NCI-H2107 (cell line): Measurements from ENCODE around the gene ETFB.

Experiments used
- DNase-seq: peaks from one replicate; lab custom pipeline; 2025; lab: John Stamatoyannopoulos, UW

Gene ETFB

DNA sequence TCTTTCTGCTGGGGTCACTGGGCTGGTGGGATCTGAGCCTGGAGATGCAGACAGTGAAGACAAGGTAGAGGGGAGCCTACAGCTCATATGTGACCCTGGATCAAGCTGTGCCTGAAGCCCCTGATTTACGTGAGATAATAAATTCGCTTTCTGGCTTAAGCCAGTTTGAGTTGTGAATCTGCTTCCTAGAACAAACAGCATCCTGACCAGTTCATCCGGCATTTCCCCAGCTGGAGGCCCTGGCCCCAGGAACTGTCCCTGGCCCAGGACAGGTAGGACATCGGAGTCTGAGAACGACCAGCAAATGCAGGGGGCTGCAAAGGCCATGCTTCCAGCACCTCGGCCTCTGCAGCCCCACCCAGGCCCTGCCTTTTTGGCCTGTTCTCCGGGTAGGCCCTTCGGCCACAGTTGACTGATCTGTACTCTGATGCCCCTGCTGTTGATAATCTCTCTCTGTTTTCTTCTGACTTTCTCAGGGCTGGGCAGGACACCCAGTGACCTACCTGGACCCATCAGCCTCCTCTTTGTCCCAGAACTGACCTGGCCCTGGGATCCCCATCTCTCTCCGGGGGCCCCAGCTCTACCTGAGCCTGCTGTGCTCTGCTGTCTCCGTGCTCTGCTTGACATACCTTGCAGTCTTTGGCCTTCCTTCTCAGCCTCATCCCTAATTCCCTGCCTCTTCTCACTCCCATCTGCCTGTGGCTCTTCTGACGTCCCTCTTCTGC lies 14.8 kb downstream of the ETFB start:
- DNase-seq = no peak

DNA sequence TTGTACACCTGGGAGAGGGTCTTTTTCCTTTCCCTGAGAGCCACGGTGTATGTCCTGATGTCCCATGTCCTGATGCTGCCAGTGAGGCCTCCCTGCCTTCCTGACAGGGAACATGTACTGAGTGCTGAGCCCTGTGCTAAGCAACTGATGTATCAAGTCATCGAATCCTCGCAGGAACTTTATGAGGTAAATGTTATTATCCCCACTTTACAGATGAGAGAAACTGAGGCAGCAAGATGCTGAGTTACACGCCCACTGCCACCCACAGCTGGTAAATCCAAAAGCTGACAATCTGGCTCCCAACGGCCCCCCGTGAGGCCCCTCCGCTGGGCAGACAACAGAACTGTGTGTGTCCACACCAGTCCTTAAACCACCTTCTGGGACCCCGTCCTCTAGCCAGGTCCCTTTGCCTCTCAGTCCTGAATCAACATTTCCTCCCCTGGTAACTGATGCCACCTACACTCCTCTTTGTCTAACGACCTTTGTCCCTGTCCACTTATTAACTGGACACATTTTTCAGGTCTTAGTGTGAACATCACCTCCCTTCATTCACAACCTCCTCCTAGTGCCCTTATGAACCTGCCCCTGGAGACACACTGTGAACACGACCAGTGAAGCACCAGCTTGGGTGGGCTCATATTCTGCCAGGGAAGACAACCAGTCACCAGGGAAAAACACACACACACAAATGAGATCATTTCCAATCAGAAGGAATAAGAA lies 18.8 kb downstream of the ETFB start:
- DNase-seq = no peak

DNA sequence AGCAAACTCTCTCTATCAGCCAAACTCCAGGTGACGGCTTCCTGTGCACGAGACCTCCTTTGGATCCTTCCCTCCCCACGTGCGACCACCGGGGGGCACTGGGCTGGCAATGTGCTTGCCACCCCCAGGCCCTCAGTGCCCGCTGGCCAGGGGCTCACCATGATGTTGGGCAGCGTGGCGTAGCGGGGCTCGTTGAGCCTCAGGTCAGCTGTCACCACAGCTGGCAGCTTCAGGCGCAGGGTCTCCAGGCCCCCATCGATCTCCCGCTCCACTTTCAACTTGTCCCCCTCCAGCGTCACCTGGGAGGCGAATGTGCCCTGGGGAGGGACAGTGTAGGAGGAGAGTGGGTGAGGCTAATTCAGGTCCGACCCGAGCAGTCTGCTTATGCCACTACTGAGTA lies 19.4 kb downstream of the ETFB start:
- no peak for DNase-seq

DNA sequence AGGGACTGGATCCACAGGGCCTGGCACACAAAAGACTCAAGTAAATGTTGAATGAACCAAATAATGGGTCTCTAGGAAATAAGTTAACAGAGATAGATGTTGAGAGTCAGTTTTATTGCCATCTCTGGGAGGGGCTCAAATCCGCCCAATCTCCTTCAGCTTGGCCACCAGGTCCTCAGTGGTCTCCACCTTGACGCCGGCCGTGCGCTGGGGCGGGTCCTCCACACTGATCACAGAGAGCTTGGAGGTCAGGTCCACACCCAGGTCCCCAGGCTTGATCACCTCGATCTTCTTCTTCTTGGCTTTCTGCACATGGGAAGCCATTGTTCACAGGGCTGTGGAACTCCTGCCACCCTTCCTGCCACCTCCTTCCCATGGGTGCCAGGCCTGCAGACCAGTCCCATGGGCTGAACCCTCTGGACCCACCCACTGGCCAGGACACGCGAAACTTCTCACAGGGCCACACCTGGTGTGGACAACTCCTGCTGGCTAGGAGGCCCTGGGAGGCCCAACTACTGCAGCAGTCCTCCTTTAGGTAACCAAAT lies 21.0 kb downstream of the ETFB start:
- no peak for DNase-seq

DNA sequence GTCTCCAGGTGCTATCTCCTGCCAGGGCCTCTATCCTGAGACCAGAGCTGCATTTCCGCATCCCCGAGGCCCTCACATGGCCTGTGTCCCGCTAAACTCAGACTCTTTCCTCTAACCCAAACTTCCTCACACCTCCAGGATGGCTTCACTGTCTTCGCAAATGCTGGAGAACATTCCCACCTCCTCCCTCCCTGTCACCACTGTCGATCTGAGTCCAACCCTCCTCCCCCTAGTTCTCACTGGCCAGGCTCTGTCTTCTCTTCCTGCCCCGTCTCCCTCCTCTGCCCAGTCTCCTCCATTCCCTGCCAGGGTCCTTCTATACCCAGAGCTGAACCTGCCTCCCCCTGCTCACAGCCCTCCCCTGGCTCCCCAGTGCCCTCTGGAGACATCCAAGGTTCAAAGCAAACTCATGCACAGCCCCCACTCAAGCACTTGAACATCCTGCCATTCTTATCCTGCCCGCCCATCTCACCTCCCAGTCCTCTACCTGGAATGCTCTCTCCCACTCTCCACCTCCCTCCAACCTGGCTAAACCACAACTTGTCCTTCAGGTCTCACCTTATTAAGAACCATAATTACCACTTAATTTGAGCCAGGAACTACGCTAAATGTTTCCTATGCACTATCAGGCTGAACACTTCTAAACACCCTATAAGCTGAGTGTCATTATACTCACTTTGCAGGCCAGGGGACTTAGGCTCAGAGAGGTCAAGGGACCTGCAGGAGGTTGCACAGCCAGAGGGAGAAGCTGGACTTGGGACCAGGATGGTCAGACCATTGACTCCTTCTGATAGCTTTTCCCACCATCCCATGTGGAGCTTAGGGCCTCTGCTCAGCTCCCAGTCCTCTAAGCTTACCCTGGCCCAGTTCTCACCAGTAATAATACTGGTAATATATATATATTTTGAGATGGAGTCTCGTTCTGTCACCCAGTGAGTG lies 23.3 kb downstream of the ETFB start:
- no peak for DNase-seq

DNA sequence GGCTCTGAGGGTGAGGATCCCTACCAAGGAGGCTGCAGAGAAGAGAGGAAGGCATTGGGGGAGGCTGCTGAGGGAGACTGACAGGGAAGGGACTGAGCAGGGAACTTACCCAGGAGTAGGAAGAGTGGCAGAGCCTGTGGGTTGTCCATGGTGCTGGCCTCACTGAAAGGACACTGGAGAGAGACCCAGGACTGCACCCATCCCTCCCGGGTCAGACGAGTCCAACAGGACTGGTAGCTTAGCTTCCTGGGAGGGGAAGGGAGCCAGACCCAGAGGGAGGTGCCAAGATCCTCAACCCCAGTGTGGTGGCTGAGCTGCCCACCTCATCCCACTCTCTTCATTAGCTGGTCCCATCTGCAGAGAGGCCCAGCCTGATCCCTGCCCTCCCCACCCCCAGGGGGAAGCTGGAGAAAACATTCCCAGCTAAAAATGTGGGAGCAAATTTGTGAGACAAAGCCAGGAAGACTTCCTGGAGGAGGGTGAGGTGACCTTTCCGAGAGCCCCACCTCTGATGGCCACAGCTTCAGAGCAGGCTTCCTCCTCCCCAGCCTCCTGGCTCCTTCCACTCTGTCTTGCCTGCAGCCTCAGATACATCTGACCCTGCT lies 24.1 kb downstream of the ETFB start, which contains the start of gene VSIG10L:
VSIG10L (minus strand) TSS at position 164 of the 605 bp plus-strand sequence; CDS start at position 149, 15 bp downstream.
- DNase-seq = no peak

DNA sequence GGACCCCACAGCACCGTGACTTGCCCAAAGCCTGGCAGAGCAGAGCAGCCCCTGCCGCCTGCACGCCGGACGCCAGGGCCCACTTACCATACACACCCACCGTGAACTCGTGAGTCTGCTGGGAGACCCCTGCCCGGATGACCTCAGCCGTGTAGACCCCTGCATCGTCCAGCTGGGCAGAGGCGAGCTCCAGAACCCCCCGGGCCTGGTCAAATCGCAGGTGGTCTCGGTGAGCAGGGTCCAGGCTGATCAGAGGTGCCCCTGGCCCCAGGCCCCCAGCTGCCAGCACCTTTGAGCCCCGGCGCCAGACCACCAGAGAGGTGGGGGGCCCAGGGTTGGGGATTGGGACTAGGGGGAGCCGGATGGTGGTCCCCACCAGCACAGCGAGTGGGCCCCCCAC lies 25.1 kb downstream of the ETFB start:
- DNase-seq = no peak

DNA sequence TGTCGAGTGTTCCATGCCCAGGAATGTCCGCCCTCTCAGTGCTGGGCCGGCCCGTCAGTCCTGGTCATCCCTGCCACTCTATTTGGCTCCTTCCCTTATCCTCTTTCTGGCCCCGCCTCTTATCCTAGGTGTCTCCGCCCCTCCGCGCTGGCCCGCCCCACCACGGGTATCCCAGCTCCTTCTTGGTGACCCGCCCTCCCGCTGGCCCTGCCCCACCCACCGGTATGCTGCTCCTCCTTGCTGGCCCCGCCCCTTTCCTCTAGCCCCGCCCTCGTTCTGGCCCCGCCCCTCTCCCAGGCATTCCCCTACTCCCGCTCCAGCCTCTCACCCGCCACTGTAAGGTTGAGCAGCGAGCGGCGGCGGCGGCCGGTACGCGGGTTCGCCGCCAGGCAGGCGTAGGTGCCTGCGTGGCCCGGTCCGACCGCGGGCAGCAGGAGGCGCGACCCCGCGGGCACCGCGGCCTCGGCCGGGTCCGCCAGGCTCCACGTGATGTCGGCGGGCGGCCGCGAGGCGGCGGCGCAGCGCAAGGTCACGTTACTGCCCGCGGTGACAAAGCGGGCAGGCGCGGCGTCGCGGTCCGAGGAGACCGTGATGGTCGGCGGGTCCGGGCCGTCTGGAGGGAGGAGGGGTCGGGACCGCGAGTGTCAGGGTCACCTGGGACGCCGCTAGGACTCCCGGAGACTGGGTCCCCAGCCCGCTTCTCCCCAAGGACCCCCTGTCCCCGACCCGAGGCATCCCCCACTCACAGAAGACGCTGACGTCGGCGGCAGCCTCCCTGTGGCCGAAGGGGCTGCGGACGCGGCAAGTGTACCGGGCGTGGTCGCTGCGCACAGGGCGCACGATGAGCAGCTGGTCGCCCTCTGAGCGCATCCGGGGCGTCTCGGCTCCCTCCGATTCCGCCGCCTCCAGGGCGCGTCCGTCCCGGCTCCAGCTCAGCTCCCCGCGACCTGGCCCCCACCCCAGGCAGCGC lies 26.2 kb downstream of the ETFB start:
- no peak for DNase-seq

DNA sequence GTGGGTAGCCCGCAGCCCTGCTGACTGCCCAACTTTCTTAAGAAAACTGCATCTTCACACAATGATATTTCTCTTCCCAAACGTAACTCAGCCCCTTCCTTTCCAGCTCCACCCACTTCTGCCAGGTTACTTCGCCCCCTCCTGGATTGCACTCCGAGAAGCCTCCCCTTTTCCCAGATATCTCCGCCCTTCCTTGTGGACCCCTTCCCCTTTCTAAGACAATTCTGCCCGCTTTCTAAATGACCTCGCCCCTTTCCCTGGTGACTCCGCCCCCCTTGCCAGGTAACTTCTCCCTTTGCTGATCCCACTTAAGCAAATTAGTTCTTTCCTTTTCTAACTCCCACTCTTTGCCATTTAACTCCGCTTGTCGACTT lies 26.9 kb downstream of the ETFB start:
- DNase-seq = no peak

DNA sequence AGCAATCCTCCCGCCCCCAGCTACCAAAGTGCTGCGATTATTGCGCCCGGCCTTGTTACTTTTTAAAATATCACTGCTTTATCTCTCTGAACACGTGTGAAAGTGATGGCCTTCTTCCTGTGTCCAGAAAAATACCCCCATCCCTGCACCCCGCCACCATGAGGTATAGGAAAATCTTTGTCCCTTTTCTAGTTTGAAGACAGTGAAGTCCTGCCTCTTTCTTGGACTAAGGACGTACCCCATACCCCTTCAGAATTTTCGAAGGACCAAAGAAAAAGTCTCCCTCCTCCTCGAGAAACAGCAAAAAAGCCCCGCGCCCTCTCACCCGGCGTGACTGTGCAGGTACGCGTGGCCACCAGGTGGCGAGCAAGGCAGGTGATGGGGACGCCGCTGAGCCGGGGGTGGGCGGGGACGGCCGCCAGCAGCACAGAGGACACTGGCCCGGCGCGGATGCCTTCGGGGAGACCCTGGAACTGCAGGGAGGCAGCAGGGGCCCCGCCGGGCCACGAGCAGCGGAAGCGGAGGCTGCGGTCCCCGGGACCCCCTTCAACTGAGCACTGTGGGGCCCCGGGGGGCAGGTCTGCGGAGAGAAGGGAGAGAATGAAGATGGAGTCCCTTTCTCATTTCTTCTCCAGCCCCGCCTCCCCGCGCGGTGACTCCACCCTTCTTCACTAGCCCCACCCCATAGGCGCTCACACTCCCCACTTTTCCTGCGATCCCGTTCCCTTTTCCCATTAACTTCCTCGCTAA lies 27.4 kb downstream of the ETFB start:
- DNase-seq = no peak

DNA sequence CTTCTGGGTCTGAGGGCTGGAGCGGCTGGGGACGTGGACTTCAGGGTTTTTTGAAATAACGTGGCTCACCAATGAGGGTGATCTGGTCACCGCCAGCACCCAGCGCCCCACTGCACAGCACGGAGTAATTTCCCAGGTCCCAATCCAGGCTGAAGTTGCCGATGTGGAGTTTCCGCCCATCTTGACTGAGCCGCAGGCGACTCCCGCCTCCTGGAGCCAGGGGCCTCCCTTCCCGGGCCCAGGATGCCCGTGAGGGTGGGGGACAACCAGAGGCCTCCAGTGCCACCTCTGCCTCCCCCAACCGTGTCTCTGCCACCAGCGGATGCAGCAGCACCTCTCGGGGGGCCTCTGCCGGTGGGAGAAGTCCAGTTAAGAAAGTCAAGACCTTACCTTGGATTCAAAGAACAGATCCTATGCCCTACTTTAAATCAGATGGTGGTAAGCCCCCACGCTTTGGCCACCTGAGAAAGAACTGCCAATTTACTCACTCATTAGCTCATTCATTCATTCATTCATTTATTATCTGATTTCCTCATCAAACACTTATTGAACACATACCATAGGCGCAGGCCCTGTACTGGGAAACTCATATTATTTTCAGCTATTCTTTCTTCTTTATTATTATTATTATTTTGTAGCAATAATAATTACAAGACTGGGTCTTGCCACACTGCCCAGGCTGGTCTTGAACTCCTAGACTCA lies 28.2 kb downstream of the ETFB start:
- DNase-seq = no peak

DNA sequence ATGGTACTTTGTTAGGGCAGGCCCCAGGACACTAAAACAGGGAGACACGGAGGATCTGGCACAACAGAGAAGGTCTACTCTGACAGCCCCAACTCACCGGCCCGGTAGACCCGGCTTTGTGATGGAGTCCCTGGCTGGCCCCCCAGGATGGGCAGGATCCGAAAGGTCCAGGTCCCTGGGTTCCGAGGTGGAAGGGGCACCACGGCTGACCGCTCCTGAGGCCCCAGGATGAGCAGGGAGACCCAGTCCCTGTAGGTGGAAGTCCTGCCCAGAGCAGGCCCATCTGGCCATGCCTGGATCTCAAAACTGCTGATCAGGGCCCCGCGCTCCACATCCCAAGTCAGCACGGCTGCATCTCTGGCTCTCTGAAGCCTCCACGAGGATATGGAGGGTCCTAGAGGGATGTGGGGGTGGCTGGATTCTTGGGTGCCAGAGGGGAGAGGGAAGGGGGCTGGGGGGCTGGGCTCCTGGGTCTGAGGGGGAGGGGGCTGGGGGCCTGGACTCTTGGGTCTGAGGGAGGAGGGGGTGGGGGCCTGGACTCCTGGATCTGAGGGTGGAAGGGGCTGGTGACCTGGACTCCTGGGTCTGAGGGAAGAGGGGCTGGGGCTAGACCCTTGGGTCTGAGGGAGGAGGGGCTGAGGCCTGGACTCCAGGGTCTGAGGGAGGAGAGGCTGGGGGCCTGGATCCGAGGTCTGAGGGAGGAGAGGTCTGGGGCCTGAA lies 28.9 kb downstream of the ETFB start:
- no peak for DNase-seq

DNA sequence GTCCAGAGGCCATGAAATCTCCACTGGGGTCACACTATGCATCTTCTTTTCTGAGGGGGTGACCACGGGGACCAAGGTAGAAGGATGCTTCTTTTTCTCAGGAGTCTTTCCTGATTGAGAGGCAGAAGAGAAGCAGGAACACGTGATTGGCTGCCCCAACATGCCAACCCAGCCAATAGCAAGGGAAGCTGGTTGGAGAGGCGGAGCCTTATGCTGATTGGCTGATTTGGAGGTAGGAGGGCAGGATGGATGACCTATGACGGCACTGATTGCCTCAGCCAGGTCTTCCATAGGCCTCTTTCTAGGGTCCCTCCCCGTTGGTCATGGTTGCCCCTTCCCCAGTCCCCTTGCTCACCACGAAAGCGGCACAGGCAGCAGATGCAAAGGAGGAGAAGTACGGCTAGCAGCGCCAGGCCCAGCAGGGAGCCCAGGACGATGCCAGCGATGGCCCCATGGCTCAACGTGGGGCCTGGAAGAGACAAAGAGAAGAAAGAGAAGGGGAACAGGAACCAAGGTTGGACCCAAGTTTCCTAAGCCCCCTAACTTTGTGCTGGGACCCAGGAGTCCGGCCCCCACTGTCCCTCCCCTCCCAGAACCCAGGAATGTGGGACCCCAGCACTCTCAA lies 32.2 kb downstream of the ETFB start:
- no peak for DNase-seq

DNA sequence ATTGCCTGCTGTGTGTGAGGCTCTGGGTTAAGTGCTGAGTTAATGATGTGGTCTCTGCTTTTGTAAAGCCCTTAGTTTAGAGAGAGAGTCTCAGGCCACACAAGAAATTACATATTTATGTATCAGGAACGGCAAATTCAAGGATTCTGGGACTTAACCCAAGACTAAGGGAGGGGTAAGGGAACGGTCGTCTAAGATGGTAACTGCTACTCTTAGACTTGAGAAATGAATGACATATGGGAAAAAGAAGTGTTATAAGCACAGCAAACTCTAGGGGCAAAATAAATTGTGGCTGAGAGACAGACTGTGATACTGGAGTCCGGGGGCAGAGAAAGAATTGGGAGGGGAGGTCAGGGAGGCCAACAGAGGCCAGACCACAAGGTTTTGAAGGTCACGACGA lies 34.5 kb downstream of the ETFB start:
- no peak for DNase-seq

DNA sequence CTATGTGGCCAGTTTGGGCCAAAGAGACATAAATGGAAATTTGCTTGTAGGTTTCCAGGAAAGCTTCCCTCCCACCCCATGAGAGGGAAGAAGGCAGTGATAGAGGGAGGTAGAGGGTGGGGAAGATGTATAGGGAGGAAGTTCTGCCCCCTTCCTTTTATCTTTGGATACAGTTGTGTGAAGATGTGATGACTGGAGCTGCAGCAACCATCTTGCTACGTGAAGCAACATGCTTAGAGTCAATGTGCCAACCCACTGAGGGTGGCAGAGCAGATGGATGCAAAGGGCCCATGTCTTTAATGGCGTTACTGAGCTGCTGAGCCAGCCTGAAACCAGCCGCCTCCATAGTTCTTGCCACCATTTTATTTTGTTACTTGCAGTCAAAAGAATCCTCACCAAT lies 35.0 kb downstream of the ETFB start:
- no peak for DNase-seq

DNA sequence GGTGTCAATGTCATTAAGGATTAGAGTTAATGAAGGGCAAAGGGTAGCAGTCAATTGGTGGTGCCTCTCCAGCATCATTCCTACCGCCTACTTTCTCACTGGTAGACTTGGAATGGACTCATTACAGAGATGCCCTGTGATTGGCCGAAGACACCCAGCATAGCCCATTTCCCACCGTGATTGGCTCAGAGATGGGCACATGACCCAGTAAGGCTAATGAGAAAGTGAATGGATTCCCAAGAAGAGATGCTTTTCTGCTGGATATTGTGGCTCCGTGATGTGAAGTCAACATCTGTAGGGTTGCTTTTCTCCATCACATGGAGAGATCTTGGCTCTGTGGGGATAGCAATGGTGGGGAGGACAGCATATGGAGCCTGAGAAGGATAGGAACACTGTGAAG lies 35.8 kb downstream of the ETFB start:
- DNase-seq = no peak

DNA sequence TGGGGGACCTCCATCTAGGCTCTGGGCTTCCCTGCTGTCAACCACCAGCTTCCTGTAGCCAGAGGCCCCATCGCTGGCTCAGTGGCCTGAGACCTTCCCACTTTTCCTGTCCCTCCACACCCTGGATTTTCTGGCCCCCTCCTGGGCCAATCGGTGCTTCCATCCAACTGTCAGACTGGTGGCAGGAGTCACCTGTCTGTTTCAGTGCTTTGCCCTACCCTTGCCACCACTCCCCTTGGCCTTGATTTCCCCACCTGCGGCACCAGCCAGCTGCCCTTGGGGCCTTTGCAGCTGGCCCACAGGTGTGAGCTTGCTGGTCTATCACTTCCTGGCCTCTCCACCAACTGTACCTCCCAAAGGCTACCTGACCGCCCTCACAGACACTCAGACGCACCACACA lies 36.8 kb downstream of the ETFB start:
- no peak for DNase-seq
